ENCODE data around the gene KRTAP10-11. TPM values are rescaled to one million over a fixed set of nuclear protein-coding genes. Genes with fewer than 3 reads are reported as not detected.
"Not testable (repeated sequence)": the region's sequence is repeated elsewhere in the genome, so short reads cannot be mapped to it uniquely, and the experiment has no call there.

Gene KRTAP10-11
- total RNA-seq (under 1 TPM in 1 of 2 donors, not detected in 1; 0.37 TPM), polyA plus RNA-seq (ENCODE audit: insufficient read depth, low read depth, low replicate concordance) (not detected)
- long read RNA-seq, donor 1, result 0 reads
- long read RNA-seq, donor 2, result 0 reads

GRCh38 chr21:44646366-44647221 is at the start of gene KRTAP10-11:
Gene KRTAP10-11, plus strand, starts transcription at chr21:44646414. Its CDS starts 45 bp downstream, at chr21:44646459.
- not testable (repeated sequence) for DNase-seq

GRCh38 chr21:44598061-44598460 is 48.2 kb upstream of the KRTAP10-11 start:
- Histone ChIP-seq H3K4me1 (no peaks in the 10 kb centered on the region), H3K4me3 (no peak overlapping the region), H3K27ac (no peak overlapping the region), H3K9me3 (no peaks in the 10 kb centered on the region), H3K36me3 (ENCODE audit: low read depth, missing control alignments) (no peaks in the 10 kb centered on the region), H3K27me3 (no peaks in the 10 kb centered on the region)
- no peak for DNase-seq
- no peak for TF ChIP-seq POLR2A (IDR thresholded peaks at IDR 0.05)
- TF ChIP-seq CTCF (IDR thresholded peaks at IDR 0.05), result no peak
- WGBS, 2 donors, result 73 to 79% methylated on average over 11 of the region's 11 CpGs
- intact Hi-C loops (cut with DNase I; ENCODE audit: low total_unique reads), result no loop called here

More at GRCh38 chr21:44646366-44647221, at the start of gene KRTAP10-11:
- H3K9me3 ChIP-seq; H3K36me3 ChIP-seq (ENCODE audit: low read depth, missing control alignments); H3K4me1 ChIP-seq; H3K27me3 ChIP-seq; H3K27ac ChIP-seq; H3K4me3 ChIP-seq; intact Hi-C loops (cut with DNase I; ENCODE audit: low total_unique reads): not testable (repeated sequence)
- 78 to 79% methylated on average over 11 to 21 of the region's 21 CpGs for WGBS, 2 donors

- Histone ChIP-seq H3K36me3 (ENCODE audit: low read depth, missing control alignments) (no peaks in the 10 kb centered on the region), H3K4me3 (no peak overlapping the region), H3K9me3 (no peaks in the 10 kb centered on the region), H3K27ac (no peak overlapping the region), H3K4me1 (no peaks in the 10 kb centered on the region), H3K27me3 (no peaks in the 10 kb centered on the region)
- intact Hi-C loops (cut with DNase I; ENCODE audit: low total_unique reads), result no loop called here
- DNase-seq, result no peak
- TF ChIP-seq CTCF (IDR thresholded peaks at IDR 0.05) (no peak), POLR2A (IDR thresholded peaks at IDR 0.05) (no peak)
- 80 to 82% methylated on average over 8 of the region's 8 CpGs for WGBS, 2 donors
These were observed 46.8 kb upstream of the KRTAP10-11 start for GRCh38 chr21:44599264-44600029.

GRCh38 chr21:44600118-44600978 is 45.9 kb upstream of the KRTAP10-11 start, which contains the start of gene KRTAP10-7:
Gene KRTAP10-7, plus strand, starts transcription at chr21:44600597. Its CDS starts 25 bp downstream, at chr21:44600622.
- H3K27ac ChIP-seq; H3K9me3 ChIP-seq; H3K27me3 ChIP-seq; DNase-seq; H3K4me1 ChIP-seq; intact Hi-C loops (cut with DNase I; ENCODE audit: low total_unique reads); H3K4me3 ChIP-seq; H3K36me3 ChIP-seq (ENCODE audit: low read depth, missing control alignments): not testable (repeated sequence)
- WGBS, 2 donors, result 79 to 81% methylated on average over 15 to 23 of the region's 23 CpGs

GRCh38 chr21:44601091-44601490 is 45.1 kb upstream of the KRTAP10-11 start:
- DNase-seq; H3K4me3 ChIP-seq; H3K36me3 ChIP-seq (ENCODE audit: low read depth, missing control alignments); H3K27me3 ChIP-seq; intact Hi-C loops (cut with DNase I; ENCODE audit: low total_unique reads); H3K9me3 ChIP-seq; H3K27ac ChIP-seq; H3K4me1 ChIP-seq: not testable (repeated sequence)
- 49 to 90% methylated on average over 5 to 7 of the region's 10 CpGs for WGBS, 2 donors
